IMR-90 (cell line): ENCODE data around the gene MCM3AP. TPM values are rescaled to one million over a fixed set of nuclear protein-coding genes. Genes with fewer than 3 reads are reported as not detected.

Experiments used
- ATAC-seq: fragments of 200-7000 bp; cut with Tn5 transposase; 2 replicates; pipeline ENCODE4 v1.9.1; 2020; ENCODE audit warnings: low read depth, mild to moderate bottlenecking, moderate library complexity
- BruUV-seq: library from RNA; stranded (reverse); fragments of 400-500 nt; replicated peaks from 2 replicates; lab custom pipeline; 2021; lab: Mats Ljungman, UMichigan
- CTCF ChIA-PET: fragments of 300-600 bp; formaldehyde crosslinking; extraction: SDS; loops from one replicate; lab custom pipeline; 2021; ENCODE audit warnings: antibody characterized with exemption; lab: Yijun Ruan, JAX
- POLR2A ChIA-PET: fragments of 300-600 bp; sonication (Branson Sonifier 250); formaldehyde crosslinking; loops from one replicate; lab custom pipeline; 2022; ENCODE audit warnings: antibody characterized with exemption; ENCODE audit not compliant: unreplicated experiment; lab: Charles Lee
- DNase-seq: peaks from one replicate; pipeline ENCODE4 v3.0.0; 2013
- H2AFZ ChIP-seq: replicated peaks from 2 replicates; pipeline ENCODE3; 2013; ENCODE audit warnings: low read length, mild to moderate bottlenecking; ENCODE audit not compliant: poor library complexity
- H2AK5ac ChIP-seq: 2 replicates; pipeline ENCODE4 v1.6.1; 2013; ENCODE audit warnings: low read depth, low read length, inconsistent platforms
- H2AK9ac ChIP-seq: replicated peaks from 2 replicates; pipeline ENCODE3; 2013; ENCODE audit warnings: mild to moderate bottlenecking, low read depth, low read length, moderate library complexity; ENCODE audit not compliant: poor library complexity
- H2BK120ac ChIP-seq: 2 replicates; pipeline ENCODE4 v1.6.1; 2013; ENCODE audit warnings: low read depth, low read length, inconsistent platforms
- H2BK15ac ChIP-seq: 3 replicates; pipeline ENCODE4 v1.6.1; 2013; ENCODE audit warnings: low read depth, low read length, inconsistent platforms
- H2BK20ac ChIP-seq: 2 replicates; pipeline ENCODE4 v1.6.1; 2013; ENCODE audit warnings: low read depth, mild to moderate bottlenecking, inconsistent platforms, low read length, moderate library complexity
- H2BK5ac ChIP-seq: 2 replicates; pipeline ENCODE4 v1.6.1; 2013; ENCODE audit warnings: mild to moderate bottlenecking, low read depth, low read length, inconsistent platforms; ENCODE audit not compliant: poor library complexity, severe bottlenecking
- H3K14ac ChIP-seq: replicated peaks from 2 replicates; pipeline ENCODE4 v1.6.1; 2013; ENCODE audit warnings: low read depth, low read length, inconsistent platforms
- H3K18ac ChIP-seq: 2 replicates; pipeline ENCODE4 v1.6.1; 2013; ENCODE audit warnings: low read depth, low read length, control low read depth
- H3K23ac ChIP-seq: 2 replicates; pipeline ENCODE4 v1.6.1; 2013; ENCODE audit warnings: low read depth, low read length, inconsistent platforms
- H3K27ac ChIP-seq: 2 replicates; pipeline ENCODE4 v1.5.1; 2013; ENCODE audit warnings: mild to moderate bottlenecking, control low read depth, low read length; ENCODE audit not compliant: insufficient read depth
- H3K27me3 ChIP-seq: 2 replicates; pipeline ENCODE4 v1.6.1; 2013; ENCODE audit warnings: low read length; ENCODE audit not compliant: control insufficient read depth, insufficient read depth
- H3K36me3 ChIP-seq: 2 replicates; pipeline ENCODE4 v1.6.1; 2013; ENCODE audit warnings: low read length, mixed read lengths; ENCODE audit not compliant: control insufficient read depth, insufficient read depth
- H3K4ac ChIP-seq: 2 replicates; pipeline ENCODE4 v1.6.1; 2013; ENCODE audit warnings: low read depth, low read length, inconsistent platforms
- H3K4me1 ChIP-seq: 2 replicates; pipeline ENCODE4 v1.6.1; 2013; ENCODE audit warnings: low read length, mixed read lengths; ENCODE audit not compliant: control insufficient read depth, insufficient read depth
- H3K4me2 ChIP-seq: 2 replicates; pipeline ENCODE4 v1.6.1; 2013; ENCODE audit warnings: low read depth, mild to moderate bottlenecking, control low read depth, low read length, moderate library complexity
- H3K4me3 ChIP-seq: 2 replicates; pipeline ENCODE4 v1.5.1; 2013; ENCODE audit warnings: low read depth, mild to moderate bottlenecking, control low read depth, low read length, moderate library complexity; ENCODE audit not compliant: insufficient read depth
- H3K56ac ChIP-seq: 2 replicates; pipeline ENCODE4 v1.6.1; 2013; ENCODE audit warnings: low read length, inconsistent platforms; ENCODE audit not compliant: insufficient read depth; ENCODE audit errors: extremely low read depth
- H3K79me1 ChIP-seq, 2 experiments: 2 replicates each; pipeline ENCODE4 v1.6.1; 2013; ENCODE audit warnings: low read length in 2 of 2, inconsistent platforms in 1 of 2, low read depth in 1 of 2
- H3K9ac ChIP-seq: 2 replicates; pipeline ENCODE4 v1.6.1; 2013; ENCODE audit warnings: low read depth, low read length, control low read depth
- H3K9me1 ChIP-seq: 2 replicates; pipeline ENCODE4 v1.6.1; 2013; ENCODE audit warnings: low read length, inconsistent platforms; ENCODE audit not compliant: insufficient read depth
- H3K9me3 ChIP-seq: 2 replicates; pipeline ENCODE4 v1.6.1; 2013; ENCODE audit warnings: low read length; ENCODE audit not compliant: control insufficient read depth, insufficient read depth
- H4K20me1 ChIP-seq: 2 replicates; pipeline ENCODE4 v1.6.1; 2013; ENCODE audit warnings: low read length, inconsistent platforms; ENCODE audit not compliant: insufficient read depth
- H4K5ac ChIP-seq: 2 replicates; pipeline ENCODE4 v1.6.1; 2013; ENCODE audit warnings: mild to moderate bottlenecking, low read depth, low read length, control low read depth
- H4K8ac ChIP-seq, 2 experiments: 2 replicates each; pipeline ENCODE4 v1.6.1; 2013; ENCODE audit warnings: low read depth in 2 of 2, low read length in 2 of 2, control low read depth in 1 of 2, inconsistent platforms in 1 of 2
- H4K91ac ChIP-seq: 2 replicates; pipeline ENCODE4 v1.6.1; 2013; ENCODE audit warnings: low read depth, low read length, inconsistent platforms; ENCODE audit not compliant: insufficient read depth
- CHD1 ChIP-seq: IDR thresholded peaks from 2 replicates; pipeline ENCODE4 v1.6.1; 2012; ENCODE audit warnings: low read depth, low read length, improper control_type of control experiment
- FOS ChIP-seq: fragments of 150-350 bp; IDR thresholded peaks from 2 replicates; pipeline ENCODE4 v1.6.1; 2016; ENCODE audit warnings: low read depth, low read length
- MAFK ChIP-seq: IDR thresholded peaks from 2 replicates; pipeline ENCODE4 v1.6.1; 2012; ENCODE audit warnings: low read depth, low read length, improper control_type of control experiment
- MXI1 ChIP-seq: IDR thresholded peaks from 2 replicates; pipeline ENCODE4 v1.6.1; 2012; ENCODE audit warnings: low read depth, mild to moderate bottlenecking, low read length, moderate library complexity, borderline replicate concordance
- NFE2L2 ChIP-seq: fragments of 150-350 bp; IDR thresholded peaks from 2 replicates; pipeline ENCODE4 v1.6.1; 2016; ENCODE audit warnings: low read depth, mild to moderate bottlenecking, low read length
- WGBS, 2 experiments: methylation state at CpG; one replicate each; pipeline versions ENCODE4 v1.1.5 to v1.1.7; 2013; ENCODE audit warnings: missing lambda C conversion rate in 2 of 2; ENCODE audit not compliant: insufficient read length in 1 of 2; ENCODE audit errors: extremely low coverage in 2 of 2; 5-methylcytosine and 5-hydroxymethylcytosine counted together
- dilution Hi-C: fragments of 300-500 bp; cut with HindIII; formaldehyde crosslinking; loops from one replicate; pipeline ENCODE4 v1.14.3; 2018; ENCODE audit warnings: low sequenced_read_pairs; ENCODE audit not compliant: unreplicated experiment
- in situ Hi-C: fragments of 300-500 bp; cut with MboI; formaldehyde crosslinking; loops from 3 replicates; pipeline ENCODE4 v1.14.3; 2019; ENCODE audit warnings: low sequenced_read_pairs, inconsistent platforms, mixed read lengths
- intact Hi-C: fragments of 100-400 bp; cut with micrococcal nuclease; formaldehyde crosslinking; loops from 2 replicates; pipeline ENCODE4 v1.10.0; 2022
- polyA plus RNA-seq, 3 experiments: library from polyadenylated mRNA; depleted of rRNA; stranded (reverse); fragments of >200 nt; gene quantifications; 2 replicates each; pipeline ENCODE4 v1.2.3, GENCODE V29; 2012; ENCODE audit warnings: low replicate concordance in 1 of 3
- total RNA-seq: library from RNA; depleted of rRNA; stranded (reverse); fragments of >200 nt; gene quantifications from 2 replicates; pipeline ENCODE4 v1.2.3, GENCODE V29; 2012
- TF ChIP-seq, protein P1 (sequence below): conservative IDR thresholded peaks from 2 replicates; pipeline ENCODE4 v1.5.1; 2012; ENCODE audit warnings: mild to moderate bottlenecking, low read depth, low read length, improper control_type of control experiment

MCM3AP gene
- total and polyA plus RNA-seq, 2 of the 4 experiments (the other 2 are of a cell fraction) = 46.5 to 63.1 TPM

DNA sequence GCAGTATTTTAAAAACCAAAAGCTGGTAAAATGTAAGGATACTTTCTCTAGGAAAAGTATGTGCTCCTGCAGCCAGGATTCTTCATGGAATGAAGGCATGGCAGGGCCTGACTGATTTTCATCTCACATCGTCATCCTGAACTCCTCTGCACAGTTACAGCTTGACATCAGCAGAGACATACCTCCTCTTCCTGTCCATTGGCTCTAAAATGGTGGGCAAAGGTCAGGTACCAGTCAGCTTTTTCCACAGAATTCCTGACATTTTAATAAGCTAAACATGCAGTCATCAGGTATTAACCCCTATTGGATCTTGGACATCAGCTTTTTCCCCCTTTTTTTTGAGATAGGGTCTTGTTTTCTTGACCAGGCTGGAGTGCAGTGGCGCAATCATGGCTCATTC lies 44.4 kb upstream of the MCM3AP start (continued):
- TF ChIP-seq NFE2L2 (no peak), MAFK (no peak), CHD1 (no peak), MXI1 (no peak)

DNA sequence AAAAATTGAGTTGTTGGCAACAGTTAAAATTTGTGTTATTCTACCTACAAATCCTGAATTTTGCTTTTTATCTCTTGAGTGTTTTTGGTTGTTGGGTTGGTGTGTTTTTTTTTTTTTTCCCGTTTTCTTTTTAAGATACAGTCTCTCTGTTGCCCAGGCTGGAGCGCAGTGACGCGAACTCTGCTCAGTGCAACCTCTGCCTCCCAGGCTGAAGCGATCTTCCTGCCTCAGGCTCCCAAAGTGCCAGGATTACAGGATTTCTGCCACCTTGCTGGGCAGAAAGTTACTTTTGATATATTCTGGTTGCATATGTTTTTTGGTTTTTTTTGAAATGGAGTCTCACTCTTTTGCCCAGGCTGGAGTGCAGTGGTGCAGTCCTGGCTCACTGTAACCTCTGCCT lies 42.7 kb upstream of the MCM3AP start:
- in situ Hi-C loops (no loop called here), intact Hi-C loops (loop anchor here (10.0 kb wide), 1 partner anchor 353 kb away; no protein-coding TSS in a partner anchor), dilution Hi-C loops (no loop called here)
- CTCF ChIA-PET = no interaction called here
- Histone ChIP-seq H3K4me2 (no peak overlapping the region), H3K27me3 (no peaks in the 10 kb centered on the region), H3K36me3 (peaks cover 9% of the 10 kb centered on the region), H3K79me1 (peaks cover 16 to 61% of the 10 kb centered on the region in 2 experiments), H3K9ac (no peak overlapping the region), H4K8ac (no peak overlapping the region), H4K5ac (no peak overlapping the region), H2BK120ac (no peak overlapping the region), H3K4me3 (no peak overlapping the region), H2BK15ac (no peak overlapping the region), H3K56ac (no peak overlapping the region), H4K91ac (no peak overlapping the region), H3K4me1 (peaks cover 9% of the 10 kb centered on the region), H3K23ac (no peak overlapping the region), H3K14ac (no peak overlapping the region), H2BK5ac (no peak overlapping the region), H3K9me3 (no peaks in the 10 kb centered on the region), H3K18ac (no peak overlapping the region), H4K20me1 (0 out of 2 replicates have a peak, but pooled peaks cover 2% of the 10 kb centered on the region), H2AFZ (no peak overlapping the region), H2AK9ac (no peak overlapping the region), H3K9me1 (peaks cover 9% of the 10 kb centered on the region), H2AK5ac (no peak overlapping the region), H3K4ac (no peak overlapping the region), H3K27ac (no peak overlapping the region), H2BK20ac (no peak overlapping the region)
- no peak for ATAC-seq
- BruUV-seq = no TSS peak
- TF ChIP-seq FOS (no peak), CHD1 (no peak), NFE2L2 (no peak)
- TF ChIP-seq, protein P1, sequence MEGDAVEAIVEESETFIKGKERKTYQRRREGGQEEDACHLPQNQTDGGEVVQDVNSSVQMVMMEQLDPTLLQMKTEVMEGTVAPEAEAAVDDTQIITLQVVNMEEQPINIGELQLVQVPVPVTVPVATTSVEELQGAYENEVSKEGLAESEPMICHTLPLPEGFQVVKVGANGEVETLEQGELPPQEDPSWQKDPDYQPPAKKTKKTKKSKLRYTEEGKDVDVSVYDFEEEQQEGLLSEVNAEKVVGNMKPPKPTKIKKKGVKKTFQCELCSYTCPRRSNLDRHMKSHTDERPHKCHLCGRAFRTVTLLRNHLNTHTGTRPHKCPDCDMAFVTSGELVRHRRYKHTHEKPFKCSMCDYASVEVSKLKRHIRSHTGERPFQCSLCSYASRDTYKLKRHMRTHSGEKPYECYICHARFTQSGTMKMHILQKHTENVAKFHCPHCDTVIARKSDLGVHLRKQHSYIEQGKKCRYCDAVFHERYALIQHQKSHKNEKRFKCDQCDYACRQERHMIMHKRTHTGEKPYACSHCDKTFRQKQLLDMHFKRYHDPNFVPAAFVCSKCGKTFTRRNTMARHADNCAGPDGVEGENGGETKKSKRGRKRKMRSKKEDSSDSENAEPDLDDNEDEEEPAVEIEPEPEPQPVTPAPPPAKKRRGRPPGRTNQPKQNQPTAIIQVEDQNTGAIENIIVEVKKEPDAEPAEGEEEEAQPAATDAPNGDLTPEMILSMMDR = no peak
- WGBS, 2 experiments = no CpG with 5 or more reads among the region's 5 CpGs
- DNase-seq = no peak
- POLR2A ChIA-PET = no interaction called here
